HUDEP-2 (cell line): ENCODE results near the gene MAP7D2.

Experiments
- DNase-seq, 76 experiments: peaks; one replicate each; lab custom pipeline; 2025; ENCODE audit not compliant: unreplicated experiment in 76 of 76; lab: John Stamatoyannopoulos, UW

Gene MAP7D2

DNA sequence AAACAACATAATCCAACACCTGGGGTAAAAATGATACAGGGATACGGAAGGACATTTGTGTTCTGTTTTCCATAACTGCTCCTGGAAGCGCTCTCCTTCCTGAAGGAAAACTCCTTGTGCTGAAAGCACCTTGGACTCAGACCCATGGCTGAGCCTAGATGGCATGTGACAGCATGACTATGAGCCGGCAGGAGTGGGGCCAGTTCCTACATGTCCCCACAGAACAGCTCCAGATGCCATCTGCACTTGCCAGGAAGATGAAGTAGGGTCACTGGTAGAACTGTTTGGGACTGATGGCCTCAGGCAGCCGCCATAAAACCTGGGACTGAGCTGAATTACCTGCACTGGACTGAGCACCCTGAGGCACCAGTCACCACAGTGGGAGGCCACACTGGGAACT lies 69.8 kb downstream of the MAP7D2 start:
- DNase-seq = no peak

DNA sequence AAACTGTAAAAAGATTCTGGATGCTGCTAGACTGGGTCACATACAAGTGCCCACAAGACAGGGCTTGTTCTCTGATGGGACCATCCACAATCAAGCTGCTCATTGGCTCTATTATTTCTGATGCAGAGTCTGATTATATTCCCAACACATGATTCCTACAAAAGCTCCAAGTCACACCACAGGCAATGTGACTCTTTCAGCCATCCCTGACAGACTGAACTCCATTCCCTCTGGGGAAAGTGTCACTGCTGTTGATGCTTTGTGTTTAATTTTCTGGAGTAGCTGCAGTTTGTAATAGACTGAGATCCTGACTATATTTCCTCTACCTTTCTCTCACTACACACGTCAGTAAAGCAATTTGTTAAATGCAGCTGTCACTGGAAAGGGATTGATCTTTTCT lies 70.5 kb downstream of the MAP7D2 start:
- no peak for DNase-seq

DNA sequence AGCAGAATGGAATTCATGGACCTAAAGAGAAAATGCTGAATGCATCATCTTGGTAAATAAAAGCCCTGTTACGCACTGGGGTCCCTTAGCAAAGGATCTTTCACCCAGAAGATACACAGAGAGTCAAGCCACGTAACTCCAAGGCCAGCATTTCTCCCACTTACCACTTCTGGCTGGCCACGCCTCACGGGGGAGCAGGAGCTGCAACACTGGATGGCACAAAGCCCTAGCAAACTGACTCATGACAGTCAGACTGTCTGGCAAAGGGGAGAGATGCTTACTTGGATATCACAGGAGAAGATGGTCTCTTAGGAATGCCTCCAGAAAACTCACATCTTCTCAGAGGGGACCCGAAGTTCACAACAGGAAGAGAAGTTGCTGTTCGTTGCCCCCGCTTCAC lies 74.5 kb downstream of the MAP7D2 start:
- no peak for DNase-seq

DNA sequence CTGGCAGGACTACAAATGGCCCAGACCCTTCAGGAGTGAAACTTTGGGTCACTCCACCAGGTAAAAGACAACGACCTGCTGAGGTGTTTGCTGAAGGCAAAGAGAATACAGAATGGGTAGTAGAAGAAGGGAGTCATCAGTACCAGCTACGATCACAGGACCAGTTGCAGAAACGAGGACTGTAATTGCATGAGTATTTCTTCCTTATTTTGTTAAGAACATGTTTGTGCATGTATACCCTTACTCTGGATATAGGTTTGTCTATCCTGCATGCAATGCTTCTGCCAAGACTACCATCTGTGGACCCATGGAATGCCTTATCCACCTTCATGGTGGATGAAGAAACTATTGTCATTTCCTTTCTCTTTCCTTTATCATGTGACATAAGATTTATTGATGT lies 77.7 kb downstream of the MAP7D2 start:
- no peak for DNase-seq

DNA sequence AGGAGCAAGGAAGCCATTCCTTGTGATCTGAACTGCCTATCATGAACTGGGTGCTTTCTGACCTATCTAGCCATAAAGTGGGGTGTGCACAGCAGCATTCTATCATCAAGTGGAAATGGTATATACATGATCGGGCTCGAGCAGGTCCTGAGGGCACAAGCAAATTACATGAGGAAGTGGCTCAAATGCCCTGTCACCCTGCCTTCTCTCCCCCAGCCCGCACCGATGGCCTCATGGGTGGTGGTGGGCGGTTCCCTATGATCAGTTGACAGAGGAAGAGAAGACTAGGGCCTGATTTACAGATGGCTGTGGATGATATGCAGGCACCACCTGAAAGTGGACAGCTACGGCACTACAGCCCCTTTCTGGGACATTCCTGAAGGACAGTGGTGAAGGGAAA lies 79.5 kb downstream of the MAP7D2 start:
- no peak for DNase-seq

DNA sequence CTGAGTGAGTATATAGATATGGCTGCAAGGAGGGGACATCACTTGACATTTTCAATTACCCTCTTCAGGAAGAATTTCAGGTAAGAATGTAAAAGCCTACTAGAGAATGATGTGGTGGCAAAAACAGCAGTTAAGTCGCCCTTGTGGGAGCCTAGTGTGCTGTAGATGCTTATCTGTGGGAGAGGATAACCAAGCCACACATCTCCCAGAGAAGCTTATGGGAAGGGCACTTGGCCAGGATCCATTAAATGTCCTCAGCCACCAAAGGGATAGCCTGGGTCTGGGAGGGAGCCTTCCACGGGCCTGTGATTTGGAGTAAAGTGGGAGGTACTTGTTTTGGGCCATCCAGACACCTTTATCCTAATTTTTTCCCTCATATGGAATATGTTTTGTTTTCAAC lies 84.5 kb downstream of the MAP7D2 start:
- DNase-seq = no peak

DNA sequence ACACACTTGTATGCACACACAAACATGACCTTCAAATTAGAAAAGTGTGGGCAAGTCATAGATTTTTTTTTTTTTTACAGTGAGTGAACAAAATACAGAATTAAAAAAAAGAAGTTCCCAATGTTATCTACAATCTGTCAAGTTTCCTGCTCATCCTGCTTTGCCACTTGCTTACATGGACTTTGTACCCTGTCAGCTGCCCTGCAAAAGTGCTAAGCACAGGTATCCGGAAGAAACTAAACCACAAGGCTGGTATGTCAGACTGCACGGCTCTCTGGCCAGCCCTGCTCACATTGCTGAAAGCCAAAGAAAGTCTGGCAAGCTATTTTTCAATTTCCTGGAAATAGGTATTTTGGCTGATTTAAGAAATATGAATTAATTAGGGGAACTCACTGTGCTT lies 87.0 kb downstream of the MAP7D2 start:
- DNase-seq = no peak

DNA sequence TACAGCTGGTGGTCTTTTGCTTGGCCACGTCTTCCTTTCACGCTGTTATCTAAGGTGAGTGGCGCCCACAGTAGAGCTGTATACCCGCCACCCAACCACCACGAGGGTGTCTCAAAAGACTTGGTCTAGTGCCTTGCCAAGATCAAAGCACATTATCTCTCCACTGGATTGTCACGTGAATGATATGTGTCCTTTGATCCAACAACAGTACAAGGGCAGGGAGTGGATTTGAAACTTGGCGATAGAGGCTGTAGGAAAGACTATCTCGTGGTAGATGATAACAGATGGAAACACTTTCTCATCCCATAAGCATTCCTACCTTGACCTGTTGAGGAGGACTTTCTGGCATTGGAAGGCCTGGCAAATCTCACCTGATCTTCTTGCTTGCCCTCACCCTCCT lies 88.1 kb downstream of the MAP7D2 start:
- no peak for DNase-seq

DNA sequence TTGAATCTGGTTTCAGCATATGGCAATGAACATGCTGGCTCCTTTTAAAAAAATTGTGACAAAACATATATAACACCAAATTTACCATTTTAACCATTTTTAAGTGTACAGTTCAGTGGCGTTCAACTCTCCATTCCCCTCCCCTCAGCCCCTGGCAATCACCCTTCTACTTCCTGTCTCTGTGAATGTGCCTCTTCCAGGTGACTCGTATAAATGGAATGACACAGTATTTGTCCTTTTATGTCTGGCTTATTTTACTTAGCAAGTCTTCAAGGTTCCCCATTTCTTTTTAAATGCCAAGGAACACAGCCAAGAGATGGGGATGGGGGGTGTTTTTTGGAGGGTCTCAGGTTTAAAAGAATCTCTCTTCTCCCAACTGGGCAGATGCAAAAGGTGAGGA lies 90.4 kb downstream of the MAP7D2 start:
- DNase-seq = no peak

DNA sequence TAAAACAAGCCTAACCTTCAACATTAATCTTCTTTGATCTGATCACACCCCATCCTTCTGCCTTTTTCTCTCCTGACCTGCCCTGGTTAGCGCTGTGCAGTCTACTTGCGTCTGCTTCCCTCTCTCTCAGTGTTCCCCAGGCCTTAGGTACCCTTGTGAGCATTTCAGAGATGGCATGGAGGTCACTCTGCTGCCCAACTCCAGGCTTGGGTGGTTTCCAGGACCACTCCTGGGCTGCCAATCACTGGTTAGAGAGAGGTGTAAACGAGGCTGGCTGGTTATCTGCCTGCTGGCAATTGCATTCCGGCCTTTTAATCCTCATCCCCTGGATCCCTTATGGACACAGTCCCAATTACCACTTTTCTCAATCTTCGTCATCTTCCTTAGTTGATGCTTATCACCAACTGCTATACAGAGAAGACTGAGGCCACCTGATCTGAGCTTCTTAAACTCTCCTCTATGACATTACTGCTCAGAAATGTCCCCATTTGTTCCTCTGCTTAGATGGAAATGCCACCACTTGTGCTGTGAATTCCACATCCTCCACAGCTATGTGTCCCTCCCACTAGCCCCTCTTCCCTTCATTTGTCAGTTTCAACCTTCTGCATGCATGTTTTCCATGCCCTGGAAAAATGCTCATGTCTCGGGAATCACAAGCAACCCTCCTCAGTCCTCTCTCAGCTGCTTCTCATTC lies 96.9 kb downstream of the MAP7D2 start:
- no peak for DNase-seq

DNA sequence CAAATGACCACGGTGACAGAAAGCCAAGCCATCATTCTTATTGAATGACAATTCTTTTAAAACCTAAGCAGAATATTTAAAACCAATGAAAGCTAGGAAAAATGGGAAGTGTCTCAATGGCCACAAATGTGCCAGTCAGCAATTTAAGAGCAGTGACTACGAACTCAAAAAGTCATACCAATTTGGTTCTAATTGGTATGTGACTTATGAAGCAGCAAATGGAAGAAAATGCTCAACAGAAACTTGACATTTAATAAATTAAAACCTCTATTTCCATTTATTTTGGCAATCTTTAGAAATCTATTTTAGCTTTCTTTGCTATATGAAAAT lies 100.1 kb downstream of the MAP7D2 start:
- no peak for DNase-seq

DNA sequence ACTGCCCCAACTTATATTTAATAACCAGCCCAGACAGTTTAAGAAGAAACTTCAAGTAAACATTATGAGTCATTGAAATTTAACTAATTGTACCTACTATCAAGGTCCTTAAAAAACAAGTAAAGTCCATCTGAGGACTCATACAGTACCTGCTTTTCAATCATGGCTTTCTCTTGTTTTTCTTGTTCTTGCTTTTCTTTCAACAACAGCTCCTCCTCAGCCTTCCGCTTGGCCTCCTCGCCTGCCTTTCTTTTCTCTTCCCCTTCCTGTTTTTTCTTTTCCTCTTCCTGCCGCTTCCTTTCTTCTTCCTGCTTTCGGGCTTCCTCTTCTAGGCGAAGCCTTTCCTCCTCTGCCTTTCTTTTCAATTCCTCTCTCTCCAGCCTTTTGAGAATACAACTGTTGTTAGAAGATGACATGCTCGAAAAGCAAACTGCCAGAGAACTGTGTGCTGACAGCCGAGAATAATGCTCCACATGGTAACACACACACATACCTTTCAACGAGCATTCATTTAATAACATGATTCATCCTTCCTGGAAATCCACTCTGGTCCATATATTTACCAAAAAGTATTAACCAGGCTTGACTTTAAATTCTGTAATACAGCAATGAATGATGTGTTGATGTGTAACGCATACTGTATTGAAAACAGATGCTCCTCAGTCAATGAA lies 100.6 kb downstream of the MAP7D2 start:
- no peak for DNase-seq

DNA sequence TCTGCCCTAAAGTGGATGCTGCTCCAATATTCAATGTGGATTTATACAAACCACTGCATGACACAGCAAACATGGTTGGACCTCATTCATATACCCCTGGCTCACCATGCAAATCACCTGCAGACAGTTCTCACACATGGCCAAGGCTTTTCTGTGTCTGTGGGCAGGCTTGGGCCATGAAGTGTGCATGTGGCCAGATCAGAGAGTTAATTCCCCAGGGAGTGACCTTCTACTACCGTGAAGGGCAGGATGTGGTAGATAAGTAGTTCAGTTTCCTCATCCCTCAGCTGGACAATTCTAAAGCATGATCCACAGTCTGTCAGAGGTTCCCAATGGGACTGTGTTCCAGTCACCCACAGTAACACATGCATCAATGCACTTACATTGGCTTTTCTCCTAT lies 101.3 kb downstream of the MAP7D2 start:
- DNase-seq = no peak

DNA sequence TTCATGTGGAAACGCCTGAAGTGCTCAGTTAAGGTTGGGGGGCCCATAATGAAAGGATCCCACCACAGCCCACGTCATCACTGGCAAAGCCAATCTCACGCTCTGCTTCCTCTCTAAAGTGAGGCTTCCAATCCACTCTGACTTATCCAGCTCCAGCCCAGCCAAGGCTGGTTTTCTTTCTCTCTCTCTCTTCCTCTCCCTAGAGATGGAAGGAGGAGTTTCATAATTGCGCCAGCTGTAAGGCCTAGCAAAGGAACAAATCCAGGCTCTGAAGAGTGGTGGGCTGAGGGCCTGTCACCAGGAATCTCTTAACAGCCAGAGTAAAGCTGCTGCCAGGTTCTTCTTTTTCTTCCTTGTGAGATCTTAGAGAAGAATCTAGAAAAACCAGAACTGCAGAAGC lies 105.1 kb downstream of the MAP7D2 start:
- DNase-seq = no peak

DNA sequence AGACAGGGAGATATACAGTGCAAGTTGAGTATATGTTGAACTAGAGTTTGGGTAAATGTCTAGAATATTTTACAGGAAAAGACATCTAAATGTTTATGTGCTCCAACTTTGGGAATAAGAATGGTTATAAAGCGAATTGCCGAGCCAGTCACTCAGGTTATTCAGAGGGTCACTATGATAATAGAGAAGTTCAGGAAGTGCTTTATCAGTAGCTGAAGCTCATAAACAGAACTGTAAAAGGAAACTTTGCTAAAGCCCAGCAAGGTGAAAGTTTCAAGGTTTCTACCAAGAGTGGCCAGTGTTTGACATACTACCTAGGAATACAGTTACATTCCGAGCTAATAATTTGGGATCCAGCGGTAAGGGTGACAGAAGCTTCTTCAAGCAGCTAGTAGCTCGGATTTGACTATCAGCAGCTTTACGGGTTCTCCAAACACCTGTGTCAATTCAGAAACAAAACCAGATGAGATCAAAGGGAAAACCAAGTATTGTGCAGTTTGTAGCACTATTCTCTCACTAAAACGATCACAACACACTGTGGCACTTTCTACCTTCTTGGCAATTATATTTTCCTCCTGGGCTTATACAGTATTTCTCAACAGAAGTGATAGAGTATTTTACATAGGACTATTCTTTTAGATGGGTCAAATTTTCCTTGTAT lies 108.6 kb downstream of the MAP7D2 start:
- no peak for DNase-seq

DNA sequence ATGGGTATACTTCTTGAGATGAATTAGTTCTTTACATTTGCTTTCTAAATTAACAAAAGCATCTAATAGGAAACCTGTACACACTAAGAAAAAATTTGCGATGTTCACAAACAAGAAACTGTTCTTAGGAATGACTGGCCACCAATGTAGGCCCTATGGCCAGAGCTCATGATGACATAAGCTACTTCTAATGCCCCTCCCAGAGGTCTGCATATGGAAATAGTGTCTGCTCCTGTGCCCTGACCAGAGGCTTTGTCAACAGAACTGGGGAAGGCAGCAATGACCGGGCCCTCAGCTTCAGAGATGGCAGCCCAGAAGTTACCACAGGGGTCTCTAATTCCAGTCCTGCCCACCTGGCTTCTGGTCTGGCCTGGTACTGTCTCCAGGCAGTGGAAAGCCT lies 110.8 kb downstream of the MAP7D2 start:
- DNase-seq = no peak

DNA sequence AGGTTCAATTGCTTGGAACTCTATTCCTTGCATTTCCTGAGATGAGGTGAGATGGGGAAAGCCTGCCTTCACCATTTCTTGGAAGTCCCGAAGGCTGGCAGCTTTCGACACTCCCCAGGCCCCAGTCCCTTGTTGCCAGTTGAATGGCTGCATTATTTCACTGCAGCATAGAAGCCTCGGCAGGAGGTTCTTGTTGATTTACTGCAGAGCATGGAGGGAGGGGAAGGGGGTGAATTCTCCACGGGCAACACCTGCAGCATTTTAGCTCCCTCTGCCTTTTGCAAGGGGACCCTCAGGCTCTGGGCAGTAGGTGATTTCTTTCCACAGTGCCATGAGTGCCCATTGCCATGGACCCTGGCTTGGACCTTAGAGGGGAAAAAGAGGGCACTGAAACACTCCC lies 115.1 kb downstream of the MAP7D2 start:
- no peak for DNase-seq

DNA sequence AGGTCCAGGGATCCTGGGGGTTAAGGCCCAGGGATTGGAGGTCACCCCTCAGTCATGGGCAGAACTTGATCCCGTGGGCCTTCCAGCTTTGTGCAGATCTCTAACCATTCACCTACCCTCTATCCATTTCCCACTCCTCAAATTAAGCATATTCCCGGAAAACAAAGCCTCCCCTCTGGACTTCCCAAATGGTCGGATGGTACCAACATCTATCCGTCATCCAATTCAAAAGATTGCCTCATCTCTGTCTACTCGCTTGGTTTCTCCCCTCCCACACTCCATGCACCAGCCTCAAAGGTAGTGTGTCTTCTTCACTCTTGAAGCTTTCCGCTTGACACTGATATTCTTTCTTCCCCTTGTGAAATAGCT lies 125.4 kb downstream of the MAP7D2 start:
- no peak for DNase-seq

DNA sequence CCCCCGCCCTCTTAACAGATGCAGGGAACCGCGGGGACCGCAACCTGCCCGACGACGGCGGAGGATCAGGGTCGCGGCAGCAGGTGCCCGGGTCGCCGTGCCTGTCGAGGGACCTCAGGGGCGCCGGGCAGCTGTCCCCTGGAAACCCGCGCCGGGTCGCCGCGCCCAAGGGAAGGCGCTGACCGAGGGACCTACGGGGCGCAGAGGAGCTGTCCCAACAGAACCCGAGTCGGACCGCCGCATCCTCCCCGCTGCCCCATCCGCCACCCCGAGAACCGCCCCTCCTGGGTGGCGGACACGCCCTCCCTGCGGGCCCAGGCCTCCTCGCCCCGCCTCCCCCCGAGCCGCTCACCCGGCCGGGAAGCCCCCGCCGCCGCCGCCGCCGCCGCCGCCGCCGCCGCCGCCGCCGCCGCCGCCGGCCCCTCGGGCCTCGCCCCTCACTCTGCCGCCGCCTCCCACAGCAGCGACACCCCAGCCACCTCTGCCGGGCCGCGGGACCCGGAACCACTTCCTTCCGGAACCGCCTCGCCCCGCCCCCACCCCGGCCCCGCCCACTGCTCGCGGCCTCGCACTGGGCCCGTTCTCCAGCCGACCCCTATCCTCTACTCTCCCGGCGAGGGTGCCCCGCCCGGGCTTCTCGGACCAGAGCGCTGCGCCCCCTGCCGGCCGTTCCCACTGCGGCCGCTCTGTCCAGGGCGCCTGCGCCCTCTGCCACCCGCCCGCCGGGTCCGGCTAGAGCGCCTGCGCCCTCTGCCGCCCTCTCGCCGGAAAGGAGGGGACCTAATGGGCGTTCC lies 126.0 kb downstream of the MAP7D2 start, which contains the start of gene BCLAF3:
Gene BCLAF3, minus strand, starts transcription at position 506 of the 794 bp plus-strand sequence. CDS start 20,797 bp downstream, outside the sequence.
- peak in 74 of 76 experiments; percentile 4 to 87 (median 76) for DNase-seq

DNA sequence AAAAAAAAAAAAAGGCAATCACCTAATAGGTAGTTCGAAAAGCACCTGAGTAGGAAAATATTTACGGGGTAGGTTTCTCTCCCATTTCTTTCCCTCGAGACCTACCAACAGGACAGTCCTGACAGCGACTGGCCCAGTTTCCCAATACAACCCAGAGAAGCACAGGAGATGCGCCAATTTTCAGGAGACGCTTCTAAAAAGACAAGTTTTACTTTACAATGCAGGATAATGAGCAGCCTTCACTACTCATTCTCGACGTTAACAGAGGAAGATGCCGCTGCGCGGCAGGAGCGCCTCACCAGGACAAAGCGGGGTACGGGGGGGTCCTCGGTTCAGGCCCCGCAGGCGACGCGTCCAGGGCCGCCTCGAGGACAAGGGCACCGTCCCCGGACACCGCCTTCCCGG lies 126.6 kb downstream of the MAP7D2 start:
- DNase-seq = peak in 2 of 76 experiments; percentile 12 to 17

DNA sequence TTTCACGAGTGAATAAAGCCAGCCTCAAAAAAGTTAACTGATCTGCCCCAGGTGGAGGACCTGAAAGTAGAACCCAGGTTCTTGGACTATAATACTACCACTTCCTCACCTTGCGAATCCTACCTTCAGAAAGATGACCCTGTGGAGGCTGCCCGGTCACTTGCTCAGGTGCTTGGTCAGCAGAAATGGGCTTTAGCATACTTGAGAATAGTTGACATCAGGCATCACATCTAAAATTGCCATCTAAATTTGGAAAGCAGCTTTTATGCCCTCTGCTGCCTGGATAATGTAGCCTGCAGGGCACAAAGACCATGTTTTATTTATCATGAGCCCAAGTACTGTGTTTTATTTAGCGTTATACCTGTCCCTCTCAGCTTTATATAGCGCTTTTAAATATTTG lies 128.9 kb downstream of the MAP7D2 start:
- DNase-seq = no peak
